K562 (cell line): Measurements from ENCODE around the gene PUS3. TPM values are rescaled to one million over a fixed set of nuclear protein-coding genes. Genes with fewer than 3 reads are reported as not detected.

Experiments
- ELK3 ChIP-seq: fragments of 450-650 bp; formaldehyde crosslinking; IDR thresholded peaks from 2 replicates; pipeline ENCODE4 v1.4.0; 2020; ENCODE audit warnings: mild to moderate bottlenecking
- PKNOX1 ChIP-seq: fragments of 450-650 bp; IDR thresholded peaks from 2 replicates; pipeline ENCODE4 v1.6.1; 2016
- PYGO2 ChIP-seq: fragments of 450-650 bp; IDR thresholded peaks from 2 replicates; pipeline ENCODE4 v1.6.1; 2016; ENCODE audit warnings: mild to moderate bottlenecking, missing genetic modification characterization, moderate library complexity, missing compliant biosample characterization
- polyA plus RNA-seq, 8 experiments: library from polyadenylated mRNA; depleted of rRNA in 4 of 8; stranded (reverse) in 5 of 8; unstranded in 3 of 8; fragments of >200 nt; fragmentation: Nextera tagmentation in 2 of 8; fragmentation: Illumina TruSeq in 1 of 8; extraction: Ambion mirVana in 2 of 8; extraction: Trizol in 1 of 8; gene quantifications; 2 replicates each; pipeline versions ENCODE4 v1.2.1 to v1.2.3, GENCODE V29; 2011 to 2014; ENCODE audit warnings: inconsistent platforms in 1 of 8, missing spikeins in 1 of 8
- total RNA-seq, 7 experiments: library from RNA; depleted of rRNA in 6 of 7; stranded (reverse); fragments of >200 nt in 6 of 7; fragmentation: Illumina TruSeq in 2 of 7; extraction: Trizol in 2 of 7; gene quantifications; 2 replicates each; pipeline versions ENCODE4 v1.2.1 to v1.2.3, GENCODE V29; 2011 to 2021; ENCODE audit warnings: low replicate concordance in 1 of 7
- TF ChIP-seq, protein P1 (sequence below): fragments of 450-650 bp; IDR thresholded peaks from 2 replicates; pipeline ENCODE4 v1.6.1; 2016; ENCODE audit warnings: mild to moderate bottlenecking, moderate library complexity

Gene PUS3
- total and polyA plus RNA-seq, 9 of the 15 experiments (the other 6 are each of a cell fraction or from before 2014, with no cell fraction given) = 16.5 to 49.2 (median 35.9) TPM

DNA sequence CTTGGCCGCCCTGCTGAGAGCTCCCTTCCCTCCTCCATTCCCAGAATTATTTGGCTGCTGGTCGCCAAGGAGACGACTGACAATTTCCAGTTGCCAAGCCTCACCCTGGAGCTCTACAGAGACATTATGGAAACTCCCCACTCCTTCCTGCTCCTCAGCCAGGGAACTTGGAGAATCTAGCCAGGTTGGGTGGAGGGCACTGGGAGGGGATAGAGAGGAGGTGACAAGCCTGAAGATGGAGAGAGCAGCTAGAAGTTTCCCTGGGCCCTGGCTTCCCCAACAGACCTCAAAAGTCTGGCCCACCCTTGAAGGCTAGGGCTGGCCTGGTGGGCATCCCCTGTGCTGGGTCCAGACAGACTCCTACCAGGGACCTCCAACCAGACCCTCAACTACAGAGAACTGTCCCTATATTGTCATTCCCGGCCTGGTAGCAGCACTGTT is 36.1 kb upstream of the PUS3 start (continued):
- TF ChIP-seq, protein P1, sequence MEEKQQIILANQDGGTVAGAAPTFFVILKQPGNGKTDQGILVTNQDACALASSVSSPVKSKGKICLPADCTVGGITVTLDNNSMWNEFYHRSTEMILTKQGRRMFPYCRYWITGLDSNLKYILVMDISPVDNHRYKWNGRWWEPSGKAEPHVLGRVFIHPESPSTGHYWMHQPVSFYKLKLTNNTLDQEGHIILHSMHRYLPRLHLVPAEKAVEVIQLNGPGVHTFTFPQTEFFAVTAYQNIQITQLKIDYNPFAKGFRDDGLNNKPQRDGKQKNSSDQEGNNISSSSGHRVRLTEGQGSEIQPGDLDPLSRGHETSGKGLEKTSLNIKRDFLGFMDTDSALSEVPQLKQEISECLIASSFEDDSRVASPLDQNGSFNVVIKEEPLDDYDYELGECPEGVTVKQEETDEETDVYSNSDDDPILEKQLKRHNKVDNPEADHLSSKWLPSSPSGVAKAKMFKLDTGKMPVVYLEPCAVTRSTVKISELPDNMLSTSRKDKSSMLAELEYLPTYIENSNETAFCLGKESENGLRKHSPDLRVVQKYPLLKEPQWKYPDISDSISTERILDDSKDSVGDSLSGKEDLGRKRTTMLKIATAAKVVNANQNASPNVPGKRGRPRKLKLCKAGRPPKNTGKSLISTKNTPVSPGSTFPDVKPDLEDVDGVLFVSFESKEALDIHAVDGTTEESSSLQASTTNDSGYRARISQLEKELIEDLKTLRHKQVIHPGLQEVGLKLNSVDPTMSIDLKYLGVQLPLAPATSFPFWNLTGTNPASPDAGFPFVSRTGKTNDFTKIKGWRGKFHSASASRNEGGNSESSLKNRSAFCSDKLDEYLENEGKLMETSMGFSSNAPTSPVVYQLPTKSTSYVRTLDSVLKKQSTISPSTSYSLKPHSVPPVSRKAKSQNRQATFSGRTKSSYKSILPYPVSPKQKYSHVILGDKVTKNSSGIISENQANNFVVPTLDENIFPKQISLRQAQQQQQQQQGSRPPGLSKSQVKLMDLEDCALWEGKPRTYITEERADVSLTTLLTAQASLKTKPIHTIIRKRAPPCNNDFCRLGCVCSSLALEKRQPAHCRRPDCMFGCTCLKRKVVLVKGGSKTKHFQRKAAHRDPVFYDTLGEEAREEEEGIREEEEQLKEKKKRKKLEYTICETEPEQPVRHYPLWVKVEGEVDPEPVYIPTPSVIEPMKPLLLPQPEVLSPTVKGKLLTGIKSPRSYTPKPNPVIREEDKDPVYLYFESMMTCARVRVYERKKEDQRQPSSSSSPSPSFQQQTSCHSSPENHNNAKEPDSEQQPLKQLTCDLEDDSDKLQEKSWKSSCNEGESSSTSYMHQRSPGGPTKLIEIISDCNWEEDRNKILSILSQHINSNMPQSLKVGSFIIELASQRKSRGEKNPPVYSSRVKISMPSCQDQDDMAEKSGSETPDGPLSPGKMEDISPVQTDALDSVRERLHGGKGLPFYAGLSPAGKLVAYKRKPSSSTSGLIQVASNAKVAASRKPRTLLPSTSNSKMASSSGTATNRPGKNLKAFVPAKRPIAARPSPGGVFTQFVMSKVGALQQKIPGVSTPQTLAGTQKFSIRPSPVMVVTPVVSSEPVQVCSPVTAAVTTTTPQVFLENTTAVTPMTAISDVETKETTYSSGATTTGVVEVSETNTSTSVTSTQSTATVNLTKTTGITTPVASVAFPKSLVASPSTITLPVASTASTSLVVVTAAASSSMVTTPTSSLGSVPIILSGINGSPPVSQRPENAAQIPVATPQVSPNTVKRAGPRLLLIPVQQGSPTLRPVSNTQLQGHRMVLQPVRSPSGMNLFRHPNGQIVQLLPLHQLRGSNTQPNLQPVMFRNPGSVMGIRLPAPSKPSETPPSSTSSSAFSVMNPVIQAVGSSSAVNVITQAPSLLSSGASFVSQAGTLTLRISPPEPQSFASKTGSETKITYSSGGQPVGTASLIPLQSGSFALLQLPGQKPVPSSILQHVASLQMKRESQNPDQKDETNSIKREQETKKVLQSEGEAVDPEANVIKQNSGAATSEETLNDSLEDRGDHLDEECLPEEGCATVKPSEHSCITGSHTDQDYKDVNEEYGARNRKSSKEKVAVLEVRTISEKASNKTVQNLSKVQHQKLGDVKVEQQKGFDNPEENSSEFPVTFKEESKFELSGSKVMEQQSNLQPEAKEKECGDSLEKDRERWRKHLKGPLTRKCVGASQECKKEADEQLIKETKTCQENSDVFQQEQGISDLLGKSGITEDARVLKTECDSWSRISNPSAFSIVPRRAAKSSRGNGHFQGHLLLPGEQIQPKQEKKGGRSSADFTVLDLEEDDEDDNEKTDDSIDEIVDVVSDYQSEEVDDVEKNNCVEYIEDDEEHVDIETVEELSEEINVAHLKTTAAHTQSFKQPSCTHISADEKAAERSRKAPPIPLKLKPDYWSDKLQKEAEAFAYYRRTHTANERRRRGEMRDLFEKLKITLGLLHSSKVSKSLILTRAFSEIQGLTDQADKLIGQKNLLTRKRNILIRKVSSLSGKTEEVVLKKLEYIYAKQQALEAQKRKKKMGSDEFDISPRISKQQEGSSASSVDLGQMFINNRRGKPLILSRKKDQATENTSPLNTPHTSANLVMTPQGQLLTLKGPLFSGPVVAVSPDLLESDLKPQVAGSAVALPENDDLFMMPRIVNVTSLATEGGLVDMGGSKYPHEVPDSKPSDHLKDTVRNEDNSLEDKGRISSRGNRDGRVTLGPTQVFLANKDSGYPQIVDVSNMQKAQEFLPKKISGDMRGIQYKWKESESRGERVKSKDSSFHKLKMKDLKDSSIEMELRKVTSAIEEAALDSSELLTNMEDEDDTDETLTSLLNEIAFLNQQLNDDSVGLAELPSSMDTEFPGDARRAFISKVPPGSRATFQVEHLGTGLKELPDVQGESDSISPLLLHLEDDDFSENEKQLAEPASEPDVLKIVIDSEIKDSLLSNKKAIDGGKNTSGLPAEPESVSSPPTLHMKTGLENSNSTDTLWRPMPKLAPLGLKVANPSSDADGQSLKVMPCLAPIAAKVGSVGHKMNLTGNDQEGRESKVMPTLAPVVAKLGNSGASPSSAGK = no peak
- TF ChIP-seq PYGO2 (tag) (no peak), ELK3 (CRISPR knock-in tag) (no peak), PKNOX1 (no peak)
